HepG2 (cell line): ENCODE measurements around the gene ASTN2. TPM values are rescaled to one million over a fixed set of nuclear protein-coding genes. Genes with fewer than 3 reads are reported as not detected.
A peak's percentile ranks its signal among the peaks of the same experiment; 100 is the strongest.

Experiments used
- ATAC-seq: fragments of 200-7000 bp; cut with Tn5 transposase; 3 replicates; pipeline ENCODE4 v1.9.1; 2020; ENCODE audit warnings: mild to moderate bottlenecking, moderate library complexity
- BruUV-seq: library from RNA; stranded (reverse); fragments of 400-500 nt; replicated peaks from 2 replicates; lab custom pipeline; 2021; lab: Mats Ljungman, UMichigan
- CTCF ChIA-PET: fragments of 300-600 bp; formaldehyde crosslinking; extraction: SDS; loops from one replicate; lab custom pipeline; 2021; ENCODE audit warnings: low total read pairs, inconsistent platforms, low intra/inter-chr PET ratio; lab: Yijun Ruan, JAX
- POLR2A ChIA-PET: fragments of 350-600 bp; sonication (Branson Sonifier 250); formaldehyde crosslinking; loops from one replicate; lab custom pipeline; 2020; ENCODE audit warnings: antibody characterized with exemption, inconsistent platforms; lab: Yijun Ruan, JAX
- DNase-seq: peaks from one replicate; pipeline ENCODE4 v3.0.0-alpha.2; 2015; ENCODE audit warnings: low spot score
- FAIRE-seq: peaks from 3 replicates; lab custom pipeline; 2011; peaks lifted over from hg19 to GRCh38; lab: Jason Lieb, UNC
- H2AFZ ChIP-seq: one replicate; pipeline ENCODE4 v1.6.1; 2011; ENCODE audit warnings: low read length, inconsistent platforms
- H3K27ac ChIP-seq: fragments of 300-600 bp; 3 replicates; pipeline ENCODE4 v1.8.0; 2011; ENCODE audit warnings: mixed run types, mild to moderate bottlenecking, mixed read lengths, low read length, inconsistent platforms; ENCODE audit not compliant: insufficient read depth; ENCODE audit errors: extremely low read length
- H3K27me3 ChIP-seq, 2 experiments: fragments of 200-600 bp in 1 of 2; 2 replicates in 1 of 2; 3 replicates in 1 of 2; pipeline versions ENCODE4 v1.6.0 to v1.8.0; 2011; ENCODE audit warnings: low read length in 2 of 2, mild to moderate bottlenecking in 2 of 2, moderate library complexity in 2 of 2, inconsistent platforms in 1 of 2; ENCODE audit not compliant: insufficient read depth in 2 of 2, control insufficient read depth in 1 of 2
- H3K36me3 ChIP-seq, 2 experiments: fragments of 200-600 bp in 1 of 2; replicated peaks in 1 of 2; 2 replicates in 1 of 2; 3 replicates in 1 of 2; pipeline versions ENCODE4 v1.5.1 to v1.8.0; 2011; ENCODE audit warnings: low read length in 2 of 2, inconsistent platforms in 1 of 2; ENCODE audit not compliant: insufficient read depth in 2 of 2, control insufficient read depth in 1 of 2
- H3K4me1 ChIP-seq: 2 replicates; pipeline ENCODE4 v1.5.1; 2012; ENCODE audit warnings: low read length, inconsistent platforms; ENCODE audit not compliant: insufficient read depth
- H3K4me2 ChIP-seq: 2 replicates; pipeline ENCODE4 v1.6.0; 2011; ENCODE audit warnings: low read depth, low read length, inconsistent platforms
- H3K4me3 ChIP-seq, 3 experiments: fragments of 200-600 bp in 1 of 3; sonication (generic), shearing (Covaris generic) in 1 of 3; replicated peaks in 1 of 3; 2 replicates each; pipeline ENCODE4 v1.5.1; 2011 to 2016; ENCODE audit warnings: low read length in 3 of 3, inconsistent platforms in 2 of 3, low read depth in 2 of 3, mild to moderate bottlenecking in 2 of 3, control low read depth in 1 of 3, mixed read lengths in 1 of 3; ENCODE audit not compliant: insufficient read depth in 1 of 3
- H3K79me2 ChIP-seq: one replicate; pipeline ENCODE4 v1.6.1; 2011; ENCODE audit warnings: low read length, inconsistent platforms; ENCODE audit not compliant: insufficient read depth
- H3K9ac ChIP-seq: 2 replicates; pipeline ENCODE4 v1.6.0; 2011; ENCODE audit warnings: mild to moderate bottlenecking, low read depth, low read length, inconsistent platforms; ENCODE audit not compliant: insufficient read depth
- H3K9me3 ChIP-seq: 2 replicates; pipeline ENCODE4 v1.5.1; 2012; ENCODE audit warnings: mild to moderate bottlenecking, low read length
- H4K20me1 ChIP-seq: 2 replicates; pipeline ENCODE4 v1.6.0; 2011; ENCODE audit warnings: inconsistent platforms, mild to moderate bottlenecking, low read length, moderate library complexity; ENCODE audit not compliant: insufficient read depth
- MAFF ChIP-seq: IDR thresholded peaks from 2 replicates; pipeline ENCODE4 v1.6.1; 2011; ENCODE audit warnings: low read depth, low read length, improper control_type of control experiment
- MAFK ChIP-seq, 2 experiments: IDR thresholded peaks in 1 of 2; conservative IDR thresholded peaks in 1 of 2; 2 replicates each; pipeline ENCODE4 v1.6.1; 2011; ENCODE audit warnings: improper control_type of control experiment in 2 of 2, low read length in 2 of 2
- NFATC3 ChIP-seq: sonication (generic); formaldehyde crosslinking; IDR thresholded peaks from 2 replicates; pipeline ENCODE4 v1.5.1; 2020; ENCODE audit warnings: mild to moderate bottlenecking, missing genetic modification reagents
- NFE2L2 ChIP-seq: fragments of 150-350 bp; IDR thresholded peaks from 2 replicates; pipeline ENCODE4 v1.6.1; 2014; ENCODE audit warnings: low read length
- ZNF234 ChIP-seq: sonication (generic); formaldehyde crosslinking; conservative IDR thresholded peaks from 2 replicates; pipeline ENCODE4 v1.5.1; 2020; ENCODE audit warnings: mild to moderate bottlenecking, missing genetic modification reagents
- ZSCAN22 ChIP-seq: sonication (generic); formaldehyde crosslinking; IDR thresholded peaks from 2 replicates; pipeline ENCODE4 v1.4.0; 2020; ENCODE audit warnings: mild to moderate bottlenecking, missing genetic modification reagents
- WGBS: methylation state at CpG from one replicate; pipeline ENCODE4 v1.1.6; 2017; ENCODE audit warnings: low lambda C conversion rate; 5-methylcytosine and 5-hydroxymethylcytosine counted together
- in situ Hi-C: cut with HindIII; loops from 2 replicates; pipeline ENCODE4 v1.10.0; 2017; ENCODE audit warnings: low pct_unique_long_range_greater_than_20kb; ENCODE audit not compliant: extremely low pct_ligation_motif_present
- intact Hi-C: fragments of 100-400 bp; cut with micrococcal nuclease; formaldehyde crosslinking; loops from one replicate; pipeline ENCODE4 v1.10.0; 2022; ENCODE audit not compliant: unreplicated experiment
- polyA plus RNA-seq, 8 experiments: library from polyadenylated mRNA; depleted of rRNA in 3 of 8; stranded (reverse) in 7 of 8; unstranded in 1 of 8; fragments of >200 nt; fragmentation: Illumina TruSeq in 4 of 8; extraction: Trizol in 4 of 8; gene quantifications; 2 replicates each; pipeline versions ENCODE4 v1.2.1 to v1.2.3, GENCODE V29; 2011 to 2016; ENCODE audit warnings: low read depth in 4 of 8, missing spikeins in 1 of 8, mixed read lengths in 1 of 8; ENCODE audit not compliant: insufficient read depth in 1 of 8
- total RNA-seq, 5 experiments: library from RNA; depleted of rRNA; stranded (reverse); fragments of >200 nt; fragmentation: Illumina TruSeq; extraction: Trizol; gene quantifications; 2 replicates each; pipeline ENCODE4 v1.2.3, GENCODE V29; 2016; ENCODE audit warnings: low read depth in 1 of 5

Gene ASTN2
- total and polyA plus RNA-seq, 2 of the 13 experiments (the other 11 are each of a cell fraction or from before 2014, with no cell fraction given), result 5.2 to 13.5 TPM

- Histone ChIP-seq H3K36me3 (no peaks in the 10 kb centered on the region), H3K9ac (no peak overlapping the region), H3K4me3 (no peak overlapping the region), H3K27me3 (no peaks in the 10 kb centered on the region), H3K4me1 (no peaks in the 10 kb centered on the region), H3K79me2 (no peaks in the 10 kb centered on the region), H2AFZ (no peak overlapping the region), H4K20me1 (no peaks in the 10 kb centered on the region), H3K9me3 (no peaks in the 10 kb centered on the region), H3K27ac (no peak overlapping the region), H3K4me2 (no peak overlapping the region)
- ChIA-PET POLR2A (no interaction called here), CTCF (no interaction called here)
- TF ChIP-seq NFE2L2, result peak; percentile 48; the same call in 1 of the 2 replicates
- TF ChIP-seq ZSCAN22 (CRISPR knock-in tag), result no peak
- in situ Hi-C loops, result no loop called here
- no peak for DNase-seq
- BruUV-seq, result no TSS peak
- no peak for FAIRE-seq
- intact Hi-C loops, result no loop called here
- ATAC-seq, result no peak
Measured at GRCh38 chr9:117010061-117010460, 404.8 kb downstream of the ASTN2 start.

- POLR2A ChIA-PET, result no interaction called here
- H3K36me3 ChIP-seq, result no peaks in the 10 kb centered on the region
- CTCF ChIA-PET, result no interaction called here
- H3K9me3 ChIP-seq, result no peaks in the 10 kb centered on the region
- H3K27me3 ChIP-seq, result no peaks in the 10 kb centered on the region
- H3K9ac ChIP-seq, result no peak overlapping the region
- H3K27ac ChIP-seq, result no peak overlapping the region
- intact Hi-C loops, result no loop called here
- FAIRE-seq, result no peak
- H3K4me1 ChIP-seq, result no peaks in the 10 kb centered on the region
- H3K79me2 ChIP-seq, result no peaks in the 10 kb centered on the region
- no peak for TF ChIP-seq ZNF234
- DNase-seq, result no peak
- H3K4me3 ChIP-seq, result no peak overlapping the region
- no TSS peak for BruUV-seq
- H3K4me2 ChIP-seq, result no peak overlapping the region
- H2AFZ ChIP-seq, result no peak overlapping the region
- ATAC-seq, result no peak
- 10% methylated on average over 2 of the region's 2 CpGs for WGBS
- no peaks in the 10 kb centered on the region for H4K20me1 ChIP-seq
- in situ Hi-C loops, result no loop called here
Measured at GRCh38 chr9:117008876-117009275, 406.0 kb downstream of the ASTN2 start.

DNA sequence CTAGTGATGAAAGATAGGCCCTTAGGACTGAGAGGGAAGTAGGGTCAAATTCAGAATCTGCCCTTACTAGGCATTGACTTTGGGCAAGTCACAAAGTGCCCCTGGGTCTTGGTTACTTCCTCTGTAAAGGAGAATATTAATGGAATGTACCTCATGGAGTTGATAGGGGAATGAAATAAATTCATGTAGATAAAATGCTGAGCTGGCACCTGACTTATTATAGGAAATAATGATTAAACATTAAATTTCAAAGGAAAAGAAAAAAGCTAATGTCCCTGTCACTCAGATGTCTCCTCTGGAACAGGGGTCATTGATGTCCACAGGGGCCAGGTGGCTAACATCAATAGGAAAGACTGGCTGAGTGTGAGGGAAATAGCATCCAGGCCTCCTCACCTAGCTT, 406.4 kb downstream of the ASTN2 start:
- in situ Hi-C loops, result no loop called here
- Histone ChIP-seq H3K9me3 (no peaks in the 10 kb centered on the region), H3K4me2 (no peak overlapping the region), H3K4me1 (no peaks in the 10 kb centered on the region), H2AFZ (no peak overlapping the region), H3K4me3 (no peak overlapping the region), H3K79me2 (no peaks in the 10 kb centered on the region), H3K27me3 (no peaks in the 10 kb centered on the region), H3K9ac (no peak overlapping the region), H3K27ac (no peak overlapping the region), H4K20me1 (no peaks in the 10 kb centered on the region), H3K36me3 (no peaks in the 10 kb centered on the region)
- no peak for ATAC-seq
- no peak for DNase-seq
- POLR2A ChIA-PET, result no interaction called here
- CTCF ChIA-PET, result no interaction called here
- peak; percentile 66 for TF ChIP-seq MAFF
- peak; percentile 50 to 77; a peak in 3 of 4 replicates for TF ChIP-seq MAFK (conservative IDR thresholded peaks at IDR 0.05 in 1 of 2, IDR thresholded peaks at IDR 0.05 in 1 of 2; ENCODE audit: low read length in 2 of 2)
- TF ChIP-seq NFATC3, result no peak
- BruUV-seq, result no TSS peak
- intact Hi-C loops, result no loop called here
- no peak for FAIRE-seq
